Heart left ventricle (tissue), 16 donors: ENCODE data around the gene HSD17B8. TPM values are rescaled to one million over a fixed set of nuclear protein-coding genes. Genes with fewer than 3 reads are reported as not detected.

ENCODE experiments used
- ATAC-seq, 4 donors: fragments of 200-7000 bp; cut with Tn5 transposase; one replicate each; pipeline ENCODE4 v1.9.1; 2020 to 2022; ENCODE audit warnings: moderate library complexity in 4 of 4, mild to moderate bottlenecking in 3 of 4, moderate number of reproducible peaks in 1 of 4
- DNase-seq, 5 donors: peaks; one replicate each; pipeline ENCODE4 v3.0.0-alpha.2; 2020
- H3K27ac ChIP-seq, 12 donors: fragments of 200-600 bp; sonication (generic) in 4 of 12; one replicate each; pipeline versions ENCODE4 v1.5.0 to v1.8.0; 2016 to 2022; ENCODE audit warnings: mild to moderate bottlenecking in 2 of 12
- H3K27me3 ChIP-seq, 9 donors: fragments of 200-600 bp; sonication (generic) in 2 of 9; one replicate each; pipeline versions ENCODE4 v1.5.1 to v1.8.0; 2016 to 2022; ENCODE audit warnings: mild to moderate bottlenecking in 3 of 9
- H3K36me3 ChIP-seq, 9 donors: fragments of 200-600 bp; sonication (generic) in 2 of 9; one replicate each; pipeline versions ENCODE4 v1.5.0 to v1.8.0; 2018 to 2022; ENCODE audit warnings: mild to moderate bottlenecking in 2 of 9
- H3K4me1 ChIP-seq, 12 donors: fragments of 200-600 bp; sonication (generic) in 4 of 12; one replicate each; pipeline versions ENCODE4 v1.5.0 to v1.8.0; 2016 to 2022; ENCODE audit warnings: mild to moderate bottlenecking in 3 of 12
- H3K4me3 ChIP-seq, 12 donors: fragments of 200-600 bp; sonication (generic) in 4 of 12; one replicate each; pipeline versions ENCODE4 v1.5.0 to v1.8.0; 2017 to 2022; ENCODE audit warnings: mild to moderate bottlenecking in 9 of 12, moderate library complexity in 4 of 12
- H3K9me3 ChIP-seq, 12 donors: fragments of 200-600 bp; sonication (generic) in 4 of 12; one replicate each; pipeline versions ENCODE4 v1.5.0 to v1.8.0; 2016 to 2022; ENCODE audit warnings: mild to moderate bottlenecking in 1 of 12
- CTCF ChIP-seq, 12 donors: fragments of 200-600 bp; sonication (generic) in 4 of 12; IDR thresholded peaks; one replicate each; pipeline versions ENCODE4 v1.5.0 to v1.8.0; 2018 to 2022; ENCODE audit warnings: antibody characterized with exemption in 12 of 12, mild to moderate bottlenecking in 5 of 12
- POLR2A ChIP-seq, 2 donors: fragments of 450-650 bp; IDR thresholded peaks; one replicate each; pipeline ENCODE4 v1.6.1; 2017; ENCODE audit warnings: antibody characterized with exemption in 2 of 2, mild to moderate bottlenecking in 2 of 2, moderate library complexity in 2 of 2
- WGBS, 4 donors: extraction: QIAGEN DNeasy Blood & Tissue Kit in 2 of 4; methylation state at CpG; one replicate each; pipeline versions ENCODE4 v1.1.5 to v1.1.7; 2013 to 2018; 5-methylcytosine and 5-hydroxymethylcytosine counted together
- intact Hi-C, 10 donors: fragments of 100-400 bp; cut with DNase I; formaldehyde crosslinking; loops; one replicate each; pipeline versions ENCODE4 v1.11.1 to v1.14.2; 2022
- polyA plus RNA-seq, 2 donors: library from polyadenylated mRNA; stranded (reverse); fragments of 200-250 nt; gene quantifications; one replicate each; pipeline ENCODE4 v1.2.3, GENCODE V29; 2013
- total RNA-seq, 9 donors: library from RNA; depleted of rRNA in 2 of 9; stranded (reverse); fragments of >200 nt in 2 of 9; fragmentation: NEBNext Ultra II Directional in 3 of 9; extraction: Animal tissue kit (Norgen Biotek cat#: 25700) in 3 of 9; gene quantifications; one replicate each; pipeline versions ENCODE4 v1.1.0 to v1.2.4, GENCODE V29; 2016 to 2023
- donor health status: ischemic (EF 13 %, LVEDD 7.1; RV severe dilation, severe dysfunction).
- donor health status: healthy with polysubstance abuse.
- donor health status: DM: no; HTN: yes; CAD: no.
- donor health status: DM: no; HTN: no; CAD: no.
- donor health status: ischemic (EF 25% LVEDD 6.9; RV normal size, moderate dysfunction).
- donor health status: ischemic (EF 25% LVEDD 5.7; RV mildly dilated, moderate dysfunction).
- donor health status: healthy.
- donor health status: DM: yes; HTN: yes; CAD: no.
- donor health status: ischemic (EF 35%, LVEDD 5.7; RV mildly dilated, moderate dysfunction).
- donor health status: nonischemic (EF 11% LVEDD 7.7; RV severe dilation, severe dysfunction).
- donor health status: DM: yes; HTN: yes; CAD: no.
- donor health status: PGD.
- donor health status: ischemic (EF 29% LVEDD 5.4; RV normal size, mild dysfunction).
- donor health status: nonischemic (EF 23%, LVEDD 6.1; RV moderate dilation, normal function).

HSD17B8 gene
- total and polyA plus RNA-seq, 11 donors: 15.8 to 31.7 (median 17.9) TPM

- Histone ChIP-seq H3K9me3 (no peaks in the 10 kb centered on the region), H3K27me3 (no peaks in the 10 kb centered on the region), H3K4me1 (peaks cover 0 to 13% (median 7%) of the 10 kb centered on the region in 12 donors), H3K4me3 (no peak overlapping the region), H3K36me3 (no peaks in the 10 kb centered on the region), H3K27ac (no peak overlapping the region)
- no peak for ATAC-seq
- 83 to 89% (median 87%) methylated on average over 6 of the region's 6 CpGs for WGBS, 4 donors
- intact Hi-C loops: no loop called here
- DNase-seq: no peak
- TF ChIP-seq CTCF (IDR thresholded peaks at IDR 0.05) (no peak), POLR2A (IDR thresholded peaks at IDR 0.05) (no peak)
These were observed 38.1 kb upstream of the HSD17B8 start for GRCh38 chr6:33166363-33166762.

GRCh38 chr6:33166811-33167210 lies 37.6 kb upstream of the HSD17B8 start:
- TF ChIP-seq POLR2A (IDR thresholded peaks at IDR 0.05): no peak
- TF ChIP-seq CTCF (IDR thresholded peaks at IDR 0.05): no peak
- WGBS, 4 donors: 87 to 96% (median 91%) methylated on average over 3 to 7 of the region's 7 CpGs
- no peaks in the 10 kb centered on the region for H3K36me3 ChIP-seq

GRCh38 chr6:33167374-33168283 lies 36.8 kb upstream of the HSD17B8 start:
- DNase-seq: no peak
- Histone ChIP-seq H3K27ac (no peak overlapping the region), H3K4me1 (peaks cover 0 to under 1% (median 0%) of the 10 kb centered on the region in 12 donors), H3K9me3 (no peaks in the 10 kb centered on the region), H3K4me3 (no peak overlapping the region), H3K36me3 (no peaks in the 10 kb centered on the region), H3K27me3 (no peaks in the 10 kb centered on the region)
- 87 to 90% (median 88%) methylated on average over 19 of the region's 19 CpGs for WGBS, 4 donors
- no peak for TF ChIP-seq POLR2A (IDR thresholded peaks at IDR 0.05)
- no peak for TF ChIP-seq CTCF (IDR thresholded peaks at IDR 0.05)
- no peak for ATAC-seq
- intact Hi-C loops: no loop called here

More at GRCh38 chr6:33166811-33167210, 37.6 kb upstream of the HSD17B8 start:
- peaks cover 0 to 8% (median 4%) of the 10 kb centered on the region in 12 donors for H3K4me1 ChIP-seq
- H3K9me3 ChIP-seq: no peaks in the 10 kb centered on the region
- ATAC-seq (no peak), DNase-seq (no peak)
- intact Hi-C loops: no loop called here
- H3K27me3 ChIP-seq: no peaks in the 10 kb centered on the region
- H3K27ac ChIP-seq: no peak overlapping the region
- no peak overlapping the region for H3K4me3 ChIP-seq

GRCh38 chr6:33168284-33168601 lies 36.2 kb upstream of the HSD17B8 start:
- TF ChIP-seq POLR2A (IDR thresholded peaks at IDR 0.05) (no peak), CTCF (IDR thresholded peaks at IDR 0.05) (no peak)
- Histone ChIP-seq H3K36me3 (no peaks in the 10 kb centered on the region), H3K27ac (no peak overlapping the region), H3K9me3 (no peaks in the 10 kb centered on the region), H3K4me1 (no peaks in the 10 kb centered on the region), H3K4me3 (no peak overlapping the region), H3K27me3 (no peaks in the 10 kb centered on the region)
- intact Hi-C loops: no loop called here
- DNase-seq (no peak), ATAC-seq (no peak)
- WGBS, 4 donors: 71 to 92% (median 85%) methylated on average over 6 of the region's 6 CpGs
